Measurements from ENCODE around the gene ACSBG1. TPM values are rescaled to one million over a fixed set of nuclear protein-coding genes. Genes with fewer than 3 reads are reported as not detected.
"Not testable (repeated sequence)": the region's sequence is repeated elsewhere in the genome, so short reads cannot be mapped to it uniquely, and the experiment has no call there.

The ACSBG1 gene
- total RNA-seq, 1 donor from 2014 or later, result 3.4 TPM

GRCh38 chr15:78255421-78256043 is 21.2 kb upstream of the ACSBG1 start:
- Histone ChIP-seq H3K27me3 (no peaks in the 10 kb centered on the region), H3K27ac (no peak overlapping the region), H3K9me3 (no peaks in the 10 kb centered on the region), H3K4me3 (no peak overlapping the region), H3K4me1 (no peaks in the 10 kb centered on the region), H3K36me3 (no peaks in the 10 kb centered on the region)
- intact Hi-C loops (cut with DNase I), result no loop called here
- TF ChIP-seq CTCF (IDR thresholded peaks at IDR 0.05), result no peak
- no peak for TF ChIP-seq POLR2A (IDR thresholded peaks at IDR 0.05)
- no peak for TF ChIP-seq POLR2AphosphoS5 (IDR thresholded peaks at IDR 0.05; ENCODE audit: insufficient read depth in 1 of 2, low read depth in 1 of 2)
- no peak for DNase-seq (ENCODE audit: extremely low spot score in 2 of 2)

DNA sequence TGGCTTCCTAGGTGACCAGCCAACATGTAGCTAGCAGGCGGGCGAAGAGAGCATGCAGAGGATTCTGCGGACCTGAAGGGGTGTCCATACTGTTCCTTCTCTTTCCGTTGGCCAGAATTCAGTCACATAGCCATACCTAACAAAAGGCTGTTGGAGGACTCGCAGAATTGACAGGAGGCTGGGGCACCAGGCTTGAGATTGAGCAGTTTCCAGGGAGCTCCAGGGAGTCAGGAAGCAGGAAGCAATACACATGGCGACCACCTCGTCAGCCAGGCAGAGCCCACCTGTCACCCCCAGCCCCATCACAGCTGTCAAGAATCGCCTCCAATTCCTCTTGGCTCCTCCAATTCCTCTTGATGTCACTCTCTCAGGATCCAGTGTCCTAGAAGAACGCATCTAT is 16.8 kb upstream of the ACSBG1 start:
- Histone ChIP-seq H3K4me3 (no peak overlapping the region), H3K27ac (no peak overlapping the region), H3K9me3 (no peaks in the 10 kb centered on the region), H3K4me1 (no peaks in the 10 kb centered on the region), H3K36me3 (no peaks in the 10 kb centered on the region), H3K27me3 (no peaks in the 10 kb centered on the region)
- intact Hi-C loops (cut with DNase I), result no loop called here
- TF ChIP-seq POLR2A (IDR thresholded peaks at IDR 0.05), result no peak
- TF ChIP-seq POLR2AphosphoS5 (IDR thresholded peaks at IDR 0.05; ENCODE audit: insufficient read depth in 1 of 2, low read depth in 1 of 2), result no peak
- no peak for TF ChIP-seq CTCF (IDR thresholded peaks at IDR 0.05)
- DNase-seq (ENCODE audit: extremely low spot score in 2 of 2), result no peak

DNA sequence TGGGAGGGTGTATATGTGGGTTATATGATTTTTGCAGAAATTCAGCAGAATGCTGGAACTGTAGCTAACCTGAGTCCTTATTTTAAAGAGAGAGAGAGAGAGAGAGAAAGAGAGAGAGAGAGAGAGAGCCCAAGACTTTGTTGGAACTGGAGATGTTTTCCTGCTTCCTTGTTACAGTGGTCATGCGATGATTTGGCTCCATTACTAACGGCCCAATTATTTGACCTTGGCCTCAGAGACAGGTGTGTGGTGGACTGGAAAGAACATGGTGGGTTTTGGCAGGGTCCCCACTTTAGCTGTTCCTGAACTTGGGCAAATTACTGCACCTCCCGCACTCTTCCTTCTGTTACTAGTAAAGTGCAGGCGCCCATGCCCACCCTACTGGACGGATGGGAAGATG is 14.8 kb upstream of the ACSBG1 start:
- intact Hi-C loops (cut with DNase I), result no loop called here
- Histone ChIP-seq H3K27ac (no peak overlapping the region), H3K4me3 (no peak overlapping the region), H3K36me3 (no peaks in the 10 kb centered on the region), H3K27me3 (no peaks in the 10 kb centered on the region), H3K4me1 (no peaks in the 10 kb centered on the region), H3K9me3 (no peaks in the 10 kb centered on the region)
- no peak for DNase-seq (ENCODE audit: extremely low spot score in 2 of 2)
- TF ChIP-seq POLR2A (IDR thresholded peaks at IDR 0.05) (no peak), CTCF (IDR thresholded peaks at IDR 0.05) (no peak), POLR2AphosphoS5 (IDR thresholded peaks at IDR 0.05; ENCODE audit: insufficient read depth in 1 of 2, low read depth in 1 of 2) (no peak)

- Histone ChIP-seq H3K27ac (no peak overlapping the region), H3K36me3 (no peaks in the 10 kb centered on the region), H3K9me3 (no peaks in the 10 kb centered on the region), H3K27me3 (no peaks in the 10 kb centered on the region), H3K4me1 (no peaks in the 10 kb centered on the region), H3K4me3 (no peak overlapping the region)
- TF ChIP-seq POLR2A (IDR thresholded peaks at IDR 0.05) (no peak), POLR2AphosphoS5 (IDR thresholded peaks at IDR 0.05; ENCODE audit: insufficient read depth in 1 of 2, low read depth in 1 of 2) (no peak), CTCF (IDR thresholded peaks at IDR 0.05) (no peak)
- intact Hi-C loops (cut with DNase I), result no loop called here
- no peak for DNase-seq (ENCODE audit: extremely low spot score in 2 of 2)
Measured at GRCh38 chr15:78247911-78248310, 13.5 kb upstream of the ACSBG1 start.

GRCh38 chr15:78245976-78246620 is 11.7 kb upstream of the ACSBG1 start:
- H3K27me3 ChIP-seq; H3K36me3 ChIP-seq; intact Hi-C loops (cut with DNase I); H3K27ac ChIP-seq; DNase-seq (ENCODE audit: extremely low spot score in 2 of 2); H3K4me3 ChIP-seq; H3K9me3 ChIP-seq; H3K4me1 ChIP-seq: not testable (repeated sequence)

- H3K9me3 ChIP-seq; intact Hi-C loops (cut with DNase I); H3K27ac ChIP-seq; H3K4me3 ChIP-seq; H3K36me3 ChIP-seq; H3K27me3 ChIP-seq; H3K4me1 ChIP-seq; DNase-seq (ENCODE audit: extremely low spot score in 2 of 2): not testable (repeated sequence)
Measured at GRCh38 chr15:78245392-78245791, 11.0 kb upstream of the ACSBG1 start.

Measured in vagina (tissue), 2 donors.